SH-SY5Y (cell line): ENCODE measurements around the gene SPTB.

Experiments used
- GATA2 ChIP-seq: IDR thresholded peaks from 2 replicates; pipeline ENCODE4 v1.6.1; 2011; ENCODE audit warnings: mild to moderate bottlenecking, low read depth, low read length
- GATA3 ChIP-seq: IDR thresholded peaks from 2 replicates; pipeline ENCODE4 v1.6.1; 2011; ENCODE audit warnings: low read depth, mild to moderate bottlenecking, low read length, moderate library complexity

DNA sequence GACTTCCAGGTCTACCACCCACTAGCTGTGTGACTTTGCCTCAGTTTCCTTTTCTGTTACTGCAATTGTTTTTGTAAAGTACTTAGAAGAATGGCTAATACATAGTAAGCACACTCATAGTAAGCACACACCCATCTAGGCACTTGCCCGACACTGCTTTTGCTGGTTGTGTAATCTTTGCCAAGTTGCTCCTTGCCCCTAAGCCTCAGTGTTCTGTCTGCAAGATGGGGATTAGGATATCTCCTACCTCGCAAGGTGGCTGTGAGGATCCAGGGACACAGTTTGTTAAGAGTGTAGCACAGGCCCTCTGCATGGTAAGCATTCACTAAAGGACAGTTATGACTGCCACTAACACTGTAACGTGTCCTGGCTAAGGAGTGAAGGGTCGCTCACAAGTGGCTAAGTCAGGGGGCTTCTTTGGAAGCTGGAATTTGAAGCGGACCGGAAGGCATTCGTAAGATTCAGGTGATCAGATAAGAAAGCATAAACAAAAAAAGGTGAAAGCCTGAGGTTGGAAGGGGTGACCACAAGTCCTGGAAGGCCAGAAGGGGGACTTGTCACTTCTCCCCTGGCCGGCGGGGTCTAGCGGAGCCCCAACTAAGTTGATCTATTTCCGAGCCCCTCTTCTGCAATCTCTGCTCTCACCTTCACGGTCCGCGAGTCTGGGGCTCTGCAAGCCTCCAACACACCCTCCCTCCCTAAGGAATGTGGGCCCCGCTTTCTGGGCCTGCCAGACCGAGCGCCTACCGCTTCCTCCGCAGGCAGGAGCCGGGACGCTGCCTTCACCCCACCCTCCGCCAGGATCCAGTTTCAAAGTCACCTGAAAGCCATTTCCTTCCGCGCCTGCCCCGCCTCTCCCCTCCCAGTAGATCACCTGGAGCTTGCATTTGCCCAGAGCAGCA, 177.0 kb downstream of the SPTB start:
- no peak for TF ChIP-seq GATA3
- no peak for TF ChIP-seq GATA2
